ENCODE data around the gene OAT.

DNA sequence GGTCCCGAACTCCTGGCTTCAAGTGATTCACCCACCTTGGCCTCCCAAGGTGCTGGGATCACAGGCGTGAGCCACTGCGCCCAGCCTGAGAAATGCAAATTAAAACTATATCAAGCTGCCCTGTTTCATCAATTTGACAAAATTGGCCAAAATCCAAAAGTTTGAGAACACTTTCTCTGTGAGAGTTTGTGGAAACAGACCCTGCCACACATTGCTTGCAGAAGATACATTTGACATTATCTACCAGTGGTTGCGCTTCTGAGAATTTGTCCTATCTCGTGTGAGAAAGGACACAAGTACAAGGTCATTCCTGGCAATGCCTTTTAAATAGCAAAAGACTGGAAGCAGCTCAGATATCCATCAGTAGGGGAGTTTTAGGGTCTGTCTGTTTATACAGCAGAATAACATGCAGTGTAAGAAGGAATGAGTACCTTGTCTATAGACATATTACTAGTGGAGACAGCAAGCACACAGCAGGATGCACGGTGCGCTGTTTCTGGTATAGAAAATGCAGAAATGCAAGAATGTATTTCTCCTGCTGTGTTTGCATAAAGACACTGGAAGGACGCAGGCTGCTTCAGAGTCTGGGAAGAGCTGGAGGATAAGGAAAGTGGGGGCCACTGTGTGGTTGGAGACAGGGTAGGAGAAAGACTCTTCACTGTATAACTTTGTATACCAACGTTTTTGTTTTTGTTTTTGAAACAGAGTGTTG is 47.2 kb upstream of the OAT start:
- TF ChIP-seq, protein P1, sequence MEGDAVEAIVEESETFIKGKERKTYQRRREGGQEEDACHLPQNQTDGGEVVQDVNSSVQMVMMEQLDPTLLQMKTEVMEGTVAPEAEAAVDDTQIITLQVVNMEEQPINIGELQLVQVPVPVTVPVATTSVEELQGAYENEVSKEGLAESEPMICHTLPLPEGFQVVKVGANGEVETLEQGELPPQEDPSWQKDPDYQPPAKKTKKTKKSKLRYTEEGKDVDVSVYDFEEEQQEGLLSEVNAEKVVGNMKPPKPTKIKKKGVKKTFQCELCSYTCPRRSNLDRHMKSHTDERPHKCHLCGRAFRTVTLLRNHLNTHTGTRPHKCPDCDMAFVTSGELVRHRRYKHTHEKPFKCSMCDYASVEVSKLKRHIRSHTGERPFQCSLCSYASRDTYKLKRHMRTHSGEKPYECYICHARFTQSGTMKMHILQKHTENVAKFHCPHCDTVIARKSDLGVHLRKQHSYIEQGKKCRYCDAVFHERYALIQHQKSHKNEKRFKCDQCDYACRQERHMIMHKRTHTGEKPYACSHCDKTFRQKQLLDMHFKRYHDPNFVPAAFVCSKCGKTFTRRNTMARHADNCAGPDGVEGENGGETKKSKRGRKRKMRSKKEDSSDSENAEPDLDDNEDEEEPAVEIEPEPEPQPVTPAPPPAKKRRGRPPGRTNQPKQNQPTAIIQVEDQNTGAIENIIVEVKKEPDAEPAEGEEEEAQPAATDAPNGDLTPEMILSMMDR (IDR thresholded peaks at IDR 0.05; ENCODE audit: low read length): no peak
- TF ChIP-seq EZH2 (optimal IDR thresholded peaks at IDR 0.05; ENCODE audit: low read depth, low read length): no peak

Data from MM.1S (cell line).